Vagina (tissue), 2 donors: ENCODE measurements around the gene TASP1.

ENCODE experiments used
- CTCF ChIP-seq, 3 experiments: fragments of 450-650 bp in 2 of 3; fragments of 200-600 bp in 1 of 3; sonication (generic) in 1 of 3; IDR thresholded peaks; one replicate each; pipeline ENCODE4 v1.5.1; 2017 to 2019; ENCODE audit warnings: antibody characterized with exemption in 3 of 3, mild to moderate bottlenecking in 2 of 3, moderate library complexity in 2 of 3
- POLR2AphosphoS5 ChIP-seq, 2 donors: sonication (generic); formaldehyde crosslinking; IDR thresholded peaks; one replicate each; pipeline ENCODE4 v1.9.0; 2017; ENCODE audit warnings: antibody characterized with exemption in 2 of 2, mild to moderate bottlenecking in 2 of 2, low read depth in 1 of 2; ENCODE audit not compliant: insufficient read depth in 1 of 2

GRCh38 chr20:13625304-13625979 is 13.3 kb downstream of the TASP1 start:
- TF ChIP-seq POLR2AphosphoS5 (IDR thresholded peaks at IDR 0.05; ENCODE audit: insufficient read depth in 1 of 2, low read depth in 1 of 2) (no peak), CTCF (IDR thresholded peaks at IDR 0.05) (no peak)
